ENCODE data around the gene DYNC1H1.
A peak's percentile ranks its signal among the peaks of the same experiment; 100 is the strongest.

GRCh38 chr14:102086972-102087761, 122.8 kb downstream of the DYNC1H1 start, which contains the start of gene HSP90AA1:
- peak in 5 of 7 experiments; percentile 7 to 40 (median 37) for TF ChIP-seq CTCF (IDR thresholded peaks at IDR 0.05)
- peak; percentile 99 to 100 (median 100) for TF ChIP-seq POLR2A (IDR thresholded peaks at IDR 0.05)
